ENCODE results near the gene PAN2.

The PAN2 gene

GRCh38 chr12:56267443-56268071 is 66.2 kb downstream of the PAN2 start:
- no peak overlapping the region for H3K27ac ChIP-seq (ENCODE audit: low read depth, low read length)
- H3K36me3 ChIP-seq (ENCODE audit: insufficient read depth, low read length): peaks cover 4% of the 10 kb centered on the region; the same call in 1 of the 2 replicates
- H3K4me3 ChIP-seq (ENCODE audit: low read depth, low read length): peak overlapping the region; percentile 88
- H3K27me3 ChIP-seq (ENCODE audit: insufficient read depth, low read length): no peaks in the 10 kb centered on the region
- H3K4me1 ChIP-seq (ENCODE audit: control insufficient read depth, insufficient read depth, low read length, unreplicated experiment): no peaks in the 10 kb centered on the region
- H3K79me2 ChIP-seq (ENCODE audit: control insufficient read depth, insufficient read depth, low read length, unreplicated experiment): no peaks in the 10 kb centered on the region
- H2AFZ ChIP-seq (ENCODE audit: low read length, unreplicated experiment): peak overlapping the region; percentile 65

- Histone ChIP-seq H3K4me1 (ENCODE audit: control insufficient read depth, insufficient read depth, low read length, unreplicated experiment) (peaks cover 3% of the 10 kb centered on the region), H3K27me3 (ENCODE audit: insufficient read depth, low read length) (no peaks in the 10 kb centered on the region), H2AFZ (ENCODE audit: low read length, unreplicated experiment) (peak within 1 kb of the TSS; percentile 87), H3K4me3 (ENCODE audit: low read depth, low read length) (peak within 1 kb of the TSS; percentile 88), H3K36me3 (ENCODE audit: insufficient read depth, low read length) (peaks cover 4% of the 10 kb centered on the region; the same call in 1 of the 2 replicates), H3K27ac (ENCODE audit: low read depth, low read length) (peak within 1 kb of the TSS; percentile 76), H3K79me2 (ENCODE audit: control insufficient read depth, insufficient read depth, low read length, unreplicated experiment) (no peaks in the 10 kb centered on the region)
These were observed 66.9 kb downstream of the PAN2 start, which contains the start of gene COQ10A for GRCh38 chr12:56266693-56267442. Gene COQ10A (plus strand): TSS chr12:56266942. CDS start chr12:56267119, 177 bp downstream.
